Epidermal melanocyte (primary cell): Measurements from ENCODE around the gene KIF2A.
"Not testable (repeated sequence)": the region's sequence is repeated elsewhere in the genome, so short reads cannot be mapped to it uniquely, and the experiment has no call there.

Source experiments
- DNase-seq: peaks from one replicate; pipeline ENCODE4 v3.0.0; 2011; ENCODE audit warnings: low spot score; ENCODE audit not compliant: insufficient read length

KIF2A gene

GRCh38 chr5:62289813-62290212, 16.2 kb upstream of the KIF2A start:
- DNase-seq: no peak

- not testable (repeated sequence) for DNase-seq
Observed at GRCh38 chr5:62291829-62292228, 14.2 kb upstream of the KIF2A start.

GRCh38 chr5:62296998-62297397, 9.0 kb upstream of the KIF2A start:
- DNase-seq: no peak

GRCh38 chr5:62298118-62298517, 7.9 kb upstream of the KIF2A start:
- no peak for DNase-seq

- DNase-seq: no peak
Observed at GRCh38 chr5:62299101-62299500, 6.9 kb upstream of the KIF2A start.

- no peak for DNase-seq
Observed at GRCh38 chr5:62299600-62299999, 6.4 kb upstream of the KIF2A start.

- DNase-seq: no peak
Observed at GRCh38 chr5:62305358-62305714, 670 bp upstream of the KIF2A start.

- DNase-seq: no peak
Observed at GRCh38 chr5:62306323-62306895, 403 bp downstream of the KIF2A start.

GRCh38 chr5:62306896-62307689, 1.1 kb downstream of the KIF2A start:
- DNase-seq: no peak

GRCh38 chr5:62308439-62308838, 2.4 kb downstream of the KIF2A start:
- no peak for DNase-seq

GRCh38 chr5:62309107-62309506, 3.1 kb downstream of the KIF2A start:
- DNase-seq: no peak

GRCh38 chr5:62310426-62311143, 4.6 kb downstream of the KIF2A start:
- DNase-seq: no peak

GRCh38 chr5:62312036-62312435, 6.0 kb downstream of the KIF2A start:
- no peak for DNase-seq

GRCh38 chr5:62312674-62313073, 6.7 kb downstream of the KIF2A start:
- DNase-seq: no peak

- no peak for DNase-seq
Observed at GRCh38 chr5:62314213-62314830, 8.3 kb downstream of the KIF2A start.

GRCh38 chr5:62315376-62316175, 9.6 kb downstream of the KIF2A start:
- no peak for DNase-seq

- DNase-seq: no peak
Observed at GRCh38 chr5:62316176-62316502, 10.1 kb downstream of the KIF2A start.

GRCh38 chr5:62317810-62318209, 11.8 kb downstream of the KIF2A start:
- DNase-seq: no peak

- no peak for DNase-seq
Observed at GRCh38 chr5:62322484-62322883, 16.5 kb downstream of the KIF2A start.

- no peak for DNase-seq
Observed at GRCh38 chr5:62326302-62326701, 20.3 kb downstream of the KIF2A start.

- no peak for DNase-seq
Observed at GRCh38 chr5:62326702-62327101, 20.7 kb downstream of the KIF2A start.
